OCI-LY7 (cell line): ENCODE results near the gene GALNT4. TPM values are rescaled to one million over a fixed set of nuclear protein-coding genes. Genes with fewer than 3 reads are reported as not detected.

Experiments used
- BruUV-seq: library from RNA; stranded (reverse); fragments of 400-500 nt; replicated peaks from 2 replicates; lab custom pipeline; 2021; lab: Mats Ljungman, UMichigan
- CTCF ChIA-PET: fragments of 300-600 bp; sonication (Branson Sonifier 250); formaldehyde crosslinking; loops from one replicate; lab custom pipeline; 2022; ENCODE audit warnings: antibody characterized with exemption; ENCODE audit not compliant: unreplicated experiment; lab: Charles Lee
- POLR2A ChIA-PET: fragments of 300-600 bp; sonication (Branson Sonifier 250); formaldehyde crosslinking; loops from one replicate; lab custom pipeline; 2022; ENCODE audit warnings: antibody characterized with exemption; lab: Charles Lee
- DNase-seq: peaks from one replicate; pipeline ENCODE4 v3.0.0-alpha.2; 2015; ENCODE audit warnings: low spot score
- H2AFZ ChIP-seq: fragments of 200-600 bp; sonication (generic), shearing (Covaris generic); 2 replicates; pipeline ENCODE4 v1.6.1; 2014; ENCODE audit warnings: mild to moderate bottlenecking, antibody characterized with exemption, low read length, moderate library complexity
- H3K27ac ChIP-seq: fragments of 200-600 bp; sonication (generic); 2 replicates; pipeline ENCODE4 v1.5.1; 2014; ENCODE audit warnings: mixed run types, low read depth, mild to moderate bottlenecking, moderate library complexity, low read length, inconsistent platforms; ENCODE audit not compliant: poor library complexity, severe bottlenecking
- H3K36me3 ChIP-seq: fragments of 200-600 bp; sonication (generic); 2 replicates; pipeline ENCODE4 v1.6.1; 2014; ENCODE audit warnings: mild to moderate bottlenecking, antibody characterized with exemption, low read length, moderate library complexity, mixed read lengths; ENCODE audit not compliant: insufficient read depth
- H3K4me1 ChIP-seq: fragments of 200-600 bp; sonication (generic); 2 replicates; pipeline ENCODE4 v1.5.1; 2014; ENCODE audit warnings: mild to moderate bottlenecking, low read length; ENCODE audit not compliant: insufficient read depth, poor library complexity, severe bottlenecking
- H3K4me2 ChIP-seq: fragments of 200-600 bp; sonication (generic); 2 replicates; pipeline ENCODE4 v1.6.1; 2014; ENCODE audit warnings: mild to moderate bottlenecking, low read length
- H3K4me3 ChIP-seq: fragments of 200-600 bp; sonication (generic); 2 replicates; pipeline ENCODE4 v1.5.1; 2014; ENCODE audit warnings: mild to moderate bottlenecking, low read depth, low read length; ENCODE audit not compliant: poor library complexity, severe bottlenecking
- H3K79me2 ChIP-seq: fragments of 200-600 bp; sonication (generic); 2 replicates; pipeline ENCODE4 v1.6.1; 2016; ENCODE audit warnings: low read depth, mild to moderate bottlenecking, low read length, moderate library complexity, mixed read lengths; ENCODE audit not compliant: insufficient read depth
- H3K9me2 ChIP-seq: fragments of 200-600 bp; sonication (generic); 2 replicates; pipeline ENCODE4 v1.6.1; 2016; ENCODE audit warnings: mild to moderate bottlenecking, low read length, mixed read lengths; ENCODE audit not compliant: insufficient read depth
- H3K9me3 ChIP-seq: fragments of 200-600 bp; sonication (generic); 2 replicates; pipeline ENCODE4 v1.6.1; 2014; ENCODE audit warnings: mild to moderate bottlenecking, mixed run types, low read length, mixed read lengths
- H4K20me1 ChIP-seq: fragments of 200-600 bp; sonication (generic); 2 replicates; pipeline ENCODE4 v1.6.1; 2014; ENCODE audit warnings: mild to moderate bottlenecking, antibody characterized with exemption, low read length, moderate library complexity, mixed read lengths; ENCODE audit not compliant: insufficient read depth
- EZH2phosphoT487 ChIP-seq: fragments of 200-600 bp; sonication (generic); IDR thresholded peaks from 2 replicates; pipeline ENCODE4 v1.6.1; 2018; ENCODE audit warnings: low read depth, borderline replicate concordance, mild to moderate bottlenecking, mixed run types, antibody characterized with exemption, low read length, moderate library complexity, mixed read lengths
- intact Hi-C: fragments of 100-400 bp; cut with micrococcal nuclease; formaldehyde crosslinking; loops from one replicate; pipeline ENCODE4 v1.10.0; 2022; ENCODE audit not compliant: unreplicated experiment
- total RNA-seq, 2 experiments: library from RNA; depleted of rRNA in 1 of 2; stranded (reverse); fragments of >200 nt in 1 of 2; shearing (Covaris generic) in 1 of 2; gene quantifications; 2 replicates each; pipeline ENCODE4 v1.2.3, GENCODE V29; 2014 to 2022
- TF ChIP-seq, protein P1 (sequence below): fragments of 200-600 bp; sonication (generic); conservative IDR thresholded peaks from 2 replicates; pipeline ENCODE4 v1.5.1; 2014; ENCODE audit warnings: mild to moderate bottlenecking, antibody characterized with exemption, low read length, moderate library complexity, mixed read lengths

Gene GALNT4
- total RNA-seq, 2 experiments from 2014 or later: 2.1 to 3.7 TPM

DNA sequence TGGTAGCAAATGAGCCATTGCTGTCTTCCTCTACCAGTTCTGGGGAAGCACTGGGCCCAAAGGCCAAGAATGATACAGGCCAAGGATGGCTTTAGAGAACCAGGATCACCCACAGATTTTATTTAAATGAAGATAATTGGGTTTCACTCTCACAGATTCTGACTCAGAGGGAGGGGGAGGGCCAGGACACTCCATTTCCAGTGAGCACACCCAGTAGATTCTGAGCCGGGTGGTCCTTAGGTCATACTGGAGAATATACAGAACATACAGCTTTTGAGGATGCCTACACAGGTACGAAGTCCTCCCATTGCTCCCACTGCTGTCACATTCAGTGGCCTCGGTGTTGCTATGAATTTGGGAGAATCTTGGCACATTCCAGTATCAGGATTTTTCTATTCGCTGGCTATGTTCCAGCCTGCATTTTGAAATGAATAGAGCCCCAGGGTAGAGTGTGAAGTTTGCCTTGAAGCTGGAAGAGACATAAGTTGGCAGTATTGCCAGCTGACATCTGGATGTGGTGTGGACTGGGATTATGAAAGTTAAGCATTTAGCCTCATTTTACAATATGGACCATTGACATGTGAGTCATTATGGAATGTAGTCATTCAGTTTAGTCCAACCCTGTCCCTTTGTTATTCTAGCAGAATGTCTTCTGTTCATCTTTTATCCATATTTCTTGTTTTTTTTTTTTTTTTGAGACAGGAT, 47.0 kb upstream of the GALNT4 start:
- BruUV-seq: no TSS peak
- no peaks in the 10 kb centered on the region for H4K20me1 ChIP-seq
- H3K9me2 ChIP-seq: no peaks in the 10 kb centered on the region
- no peak overlapping the region for H2AFZ ChIP-seq
- H3K27ac ChIP-seq: no peak overlapping the region
- H3K4me2 ChIP-seq: no peak overlapping the region
- H3K4me1 ChIP-seq: no peaks in the 10 kb centered on the region
- H3K79me2 ChIP-seq: no peaks in the 10 kb centered on the region
- H3K4me3 ChIP-seq: no peak overlapping the region
- no peaks in the 10 kb centered on the region for H3K9me3 ChIP-seq
- no peak for TF ChIP-seq EZH2phosphoT487
- TF ChIP-seq, protein P1, sequence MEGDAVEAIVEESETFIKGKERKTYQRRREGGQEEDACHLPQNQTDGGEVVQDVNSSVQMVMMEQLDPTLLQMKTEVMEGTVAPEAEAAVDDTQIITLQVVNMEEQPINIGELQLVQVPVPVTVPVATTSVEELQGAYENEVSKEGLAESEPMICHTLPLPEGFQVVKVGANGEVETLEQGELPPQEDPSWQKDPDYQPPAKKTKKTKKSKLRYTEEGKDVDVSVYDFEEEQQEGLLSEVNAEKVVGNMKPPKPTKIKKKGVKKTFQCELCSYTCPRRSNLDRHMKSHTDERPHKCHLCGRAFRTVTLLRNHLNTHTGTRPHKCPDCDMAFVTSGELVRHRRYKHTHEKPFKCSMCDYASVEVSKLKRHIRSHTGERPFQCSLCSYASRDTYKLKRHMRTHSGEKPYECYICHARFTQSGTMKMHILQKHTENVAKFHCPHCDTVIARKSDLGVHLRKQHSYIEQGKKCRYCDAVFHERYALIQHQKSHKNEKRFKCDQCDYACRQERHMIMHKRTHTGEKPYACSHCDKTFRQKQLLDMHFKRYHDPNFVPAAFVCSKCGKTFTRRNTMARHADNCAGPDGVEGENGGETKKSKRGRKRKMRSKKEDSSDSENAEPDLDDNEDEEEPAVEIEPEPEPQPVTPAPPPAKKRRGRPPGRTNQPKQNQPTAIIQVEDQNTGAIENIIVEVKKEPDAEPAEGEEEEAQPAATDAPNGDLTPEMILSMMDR: no peak
- intact Hi-C loops: no loop called here
- ChIA-PET CTCF (no interaction called here), POLR2A (interaction anchor here (0.7 to 1.0 kb wide), 4 partner anchors 8 to 449 kb away, joined by 3 to 4 read pairs (median 3); no protein-coding TSS in a partner anchor)
- no peaks in the 10 kb centered on the region for H3K36me3 ChIP-seq
- no peak for DNase-seq

DNA sequence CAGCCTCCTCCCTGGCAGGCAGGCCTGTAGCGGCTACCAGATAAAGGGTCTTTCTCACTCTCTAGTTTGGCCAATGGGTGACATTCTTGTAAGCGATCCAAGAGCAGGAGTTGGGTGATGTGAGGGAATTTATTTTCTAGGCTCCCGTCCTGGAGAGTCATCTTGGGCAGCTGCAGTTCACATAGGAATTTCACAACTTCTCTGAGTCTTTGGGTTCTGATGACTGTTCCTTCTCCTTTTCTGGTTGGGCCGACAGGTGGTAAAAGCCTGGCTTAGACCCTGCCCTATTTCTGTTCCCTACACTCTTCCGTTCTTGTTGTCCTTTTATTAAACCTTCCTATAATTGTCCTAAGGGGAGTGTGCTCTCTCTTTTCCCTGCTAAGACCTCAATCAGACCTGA, 43.9 kb upstream of the GALNT4 start:
- BruUV-seq: no TSS peak
- Histone ChIP-seq H4K20me1 (no peaks in the 10 kb centered on the region), H3K9me3 (no peaks in the 10 kb centered on the region), H3K27ac (no peak overlapping the region), H3K79me2 (no peaks in the 10 kb centered on the region), H3K36me3 (no peaks in the 10 kb centered on the region), H3K9me2 (no peaks in the 10 kb centered on the region), H2AFZ (no peak overlapping the region), H3K4me1 (no peaks in the 10 kb centered on the region), H3K4me3 (no peak overlapping the region), H3K4me2 (no peak overlapping the region)
- no peak for TF ChIP-seq EZH2phosphoT487
- TF ChIP-seq, protein P1: no peak
- POLR2A ChIA-PET: no interaction called here
- CTCF ChIA-PET: no interaction called here
- intact Hi-C loops: no loop called here
- no peak for DNase-seq

- TF ChIP-seq, protein P1: no peak
- no peak for TF ChIP-seq EZH2phosphoT487
- no peak for DNase-seq
- no TSS peak for BruUV-seq
- intact Hi-C loops: no loop called here
- H3K9me3 ChIP-seq: no peaks in the 10 kb centered on the region
- no peak overlapping the region for H3K4me2 ChIP-seq
- no peak overlapping the region for H3K27ac ChIP-seq
- H3K4me3 ChIP-seq: no peak overlapping the region
- POLR2A ChIA-PET: no interaction called here
- no peaks in the 10 kb centered on the region for H3K9me2 ChIP-seq
- H4K20me1 ChIP-seq: no peaks in the 10 kb centered on the region
- H3K79me2 ChIP-seq: no peaks in the 10 kb centered on the region
- H3K4me1 ChIP-seq: no peaks in the 10 kb centered on the region
- H2AFZ ChIP-seq: no peak overlapping the region
- CTCF ChIA-PET: no interaction called here
- H3K36me3 ChIP-seq: no peaks in the 10 kb centered on the region
Measured at GRCh38 chr12:89567691-89568239, 43.2 kb upstream of the GALNT4 start.
